Chondrocyte (in vitro differentiated cells): ENCODE results near the gene PKP2. TPM values are rescaled to one million over a fixed set of nuclear protein-coding genes. Genes with fewer than 3 reads are reported as not detected.

Experiments
- DNase-seq: peaks from one replicate; pipeline ENCODE4 v3.0.0; 2021; ENCODE audit warnings: mixed read lengths, low spot score
- H3K27ac Mint-ChIP-seq: one replicate; pipeline ENCODE4 v1.8.0; 2021; ENCODE audit warnings: mild to moderate bottlenecking, moderate library complexity, mixed read lengths; ENCODE audit not compliant: unreplicated experiment
- H3K27me3 Mint-ChIP-seq: 2 replicates; pipeline ENCODE4 v1.8.0; 2021; ENCODE audit warnings: low read depth, mixed read lengths
- H3K36me3 Mint-ChIP-seq: 2 replicates; pipeline ENCODE4 v1.8.0; 2021; ENCODE audit warnings: low read depth, mixed read lengths
- H3K4me1 Mint-ChIP-seq: 2 replicates; pipeline ENCODE4 v1.8.0; 2021; ENCODE audit warnings: low read depth, mild to moderate bottlenecking, mixed read lengths
- H3K4me3 Mint-ChIP-seq: one replicate; pipeline ENCODE4 v1.8.0; 2021; ENCODE audit warnings: mild to moderate bottlenecking, moderate library complexity, mixed read lengths; ENCODE audit not compliant: unreplicated experiment
- H3K9me3 Mint-ChIP-seq: 2 replicates; pipeline ENCODE4 v1.8.0; 2021; ENCODE audit warnings: low read depth, mixed read lengths
- CTCF ChIP-seq: fragments of 200-600 bp; sonication (generic); IDR thresholded peaks from 2 replicates; pipeline ENCODE4 v1.5.0; 2021; ENCODE audit warnings: antibody characterized with exemption, mild to moderate bottlenecking, moderate library complexity
- total RNA-seq: library from RNA; stranded (reverse); gene quantifications from 3 replicates; pipeline ENCODE4 v1.2.1, GENCODE V29; 2021

The PKP2 gene
- total RNA-seq, 1 donor from 2014 or later: 5.8 TPM

DNA sequence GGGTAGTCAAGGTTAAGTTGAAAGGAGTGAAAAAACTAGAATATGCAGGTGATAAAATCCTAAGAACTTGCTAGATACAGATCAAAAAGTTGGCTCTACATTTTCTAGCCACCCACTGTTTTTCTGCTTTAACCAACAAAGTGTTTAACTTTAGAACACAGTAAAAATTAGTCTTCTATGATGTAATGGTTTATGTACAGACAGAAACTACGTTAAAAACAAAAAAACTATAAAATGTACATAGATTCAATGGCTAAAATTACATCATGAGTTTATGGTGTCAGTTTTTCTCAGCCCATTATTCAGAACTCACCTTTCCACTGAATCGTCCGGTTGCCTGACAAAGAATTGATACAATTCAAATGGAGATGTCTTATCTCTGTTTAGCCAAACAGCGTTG, 143.0 kb downstream of the PKP2 start:
- Mint-ChIP-seq H3K27me3 (no peaks in the 10 kb centered on the region), H3K4me3 (peak overlapping the region; percentile 89), H3K36me3 (peaks cover 13% of the 10 kb centered on the region), H3K9me3 (no peaks in the 10 kb centered on the region), H3K4me1 (peaks cover 26% of the 10 kb centered on the region), H3K27ac (no peak overlapping the region)
- no peak for DNase-seq
- no peak for TF ChIP-seq CTCF

DNA sequence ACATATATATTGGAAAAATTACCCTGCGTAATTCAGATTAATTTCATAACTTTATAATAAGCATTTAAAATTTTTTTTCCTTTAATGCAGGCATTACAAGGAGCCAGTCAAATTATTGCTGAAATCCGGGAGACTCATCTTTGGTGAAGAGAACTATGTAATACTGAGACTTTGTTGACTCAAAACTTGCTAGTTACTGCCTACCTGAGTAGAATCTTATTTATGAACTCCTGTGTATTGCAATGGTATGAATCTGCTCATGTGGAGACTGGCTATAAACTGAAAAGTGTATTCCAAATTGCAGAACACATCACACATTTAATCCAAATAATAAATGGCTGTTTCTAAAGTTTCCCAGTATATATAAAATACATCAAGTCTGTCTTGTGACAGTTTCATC, 153.3 kb downstream of the PKP2 start:
- no peaks in the 10 kb centered on the region for H3K9me3 Mint-ChIP-seq
- H3K4me1 Mint-ChIP-seq: no peaks in the 10 kb centered on the region
- DNase-seq: no peak
- no peak overlapping the region for H3K27ac Mint-ChIP-seq
- TF ChIP-seq CTCF: no peak
- H3K4me3 Mint-ChIP-seq: no peak overlapping the region
- H3K36me3 Mint-ChIP-seq: peaks cover 22% of the 10 kb centered on the region
- no peaks in the 10 kb centered on the region for H3K27me3 Mint-ChIP-seq

GRCh38 chr12:32742133-32742532, 154.4 kb downstream of the PKP2 start:
- H3K4me3 Mint-ChIP-seq: no peak overlapping the region
- no peaks in the 10 kb centered on the region for H3K9me3 Mint-ChIP-seq
- peaks cover 18% of the 10 kb centered on the region for H3K36me3 Mint-ChIP-seq
- TF ChIP-seq CTCF: no peak
- no peak for DNase-seq
- H3K27ac Mint-ChIP-seq: no peak overlapping the region
- no peaks in the 10 kb centered on the region for H3K4me1 Mint-ChIP-seq
- no peaks in the 10 kb centered on the region for H3K27me3 Mint-ChIP-seq

Other genes starting within 250 kb of the PKP2 start
- gene DNM1L, start 217.5 kb downstream of the PKP2 start, total RNA-seq: 59.8 to 67.0 TPM (median 63.1 TPM) in 3 replicates
- gene YARS2, start 140.9 kb downstream of the PKP2 start, total RNA-seq: 16.0 to 19.1 TPM (median 18.6 TPM) in 3 replicates